Stimulated activated CD8-positive, alpha-beta memory T cell treated with anti-CD3 and anti-CD28 coated beads, Interleukin-4, amount 100 ng/mL, for 48 hours (primary cell): ENCODE measurements around the gene SLC4A1.
"Not testable (repeated sequence)": the region's sequence is repeated elsewhere in the genome, so short reads cannot be mapped to it uniquely, and the experiment has no call there.

Experiments
- DNase-seq: peaks from one replicate; pipeline ENCODE4 v3.0.0-alpha.2; 2020

Gene SLC4A1

DNA sequence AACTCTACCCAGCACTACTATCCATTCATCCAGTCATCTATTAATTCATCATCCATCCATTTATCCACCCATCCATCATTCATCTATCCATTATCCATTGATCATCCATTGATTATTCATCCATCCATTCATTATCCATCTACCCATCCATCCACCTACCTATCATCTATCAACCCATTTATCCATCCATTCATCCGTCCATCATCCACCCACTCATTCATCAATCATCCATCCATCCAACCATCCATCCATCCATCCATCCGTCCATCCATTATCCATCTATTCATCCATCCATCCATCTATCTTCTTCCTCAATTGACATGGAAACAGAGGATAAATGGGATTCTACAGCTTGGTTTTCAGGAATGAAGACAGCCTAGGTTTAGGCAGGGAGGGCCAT lies 12.0 kb downstream of the SLC4A1 start:
- DNase-seq = no peak

DNA sequence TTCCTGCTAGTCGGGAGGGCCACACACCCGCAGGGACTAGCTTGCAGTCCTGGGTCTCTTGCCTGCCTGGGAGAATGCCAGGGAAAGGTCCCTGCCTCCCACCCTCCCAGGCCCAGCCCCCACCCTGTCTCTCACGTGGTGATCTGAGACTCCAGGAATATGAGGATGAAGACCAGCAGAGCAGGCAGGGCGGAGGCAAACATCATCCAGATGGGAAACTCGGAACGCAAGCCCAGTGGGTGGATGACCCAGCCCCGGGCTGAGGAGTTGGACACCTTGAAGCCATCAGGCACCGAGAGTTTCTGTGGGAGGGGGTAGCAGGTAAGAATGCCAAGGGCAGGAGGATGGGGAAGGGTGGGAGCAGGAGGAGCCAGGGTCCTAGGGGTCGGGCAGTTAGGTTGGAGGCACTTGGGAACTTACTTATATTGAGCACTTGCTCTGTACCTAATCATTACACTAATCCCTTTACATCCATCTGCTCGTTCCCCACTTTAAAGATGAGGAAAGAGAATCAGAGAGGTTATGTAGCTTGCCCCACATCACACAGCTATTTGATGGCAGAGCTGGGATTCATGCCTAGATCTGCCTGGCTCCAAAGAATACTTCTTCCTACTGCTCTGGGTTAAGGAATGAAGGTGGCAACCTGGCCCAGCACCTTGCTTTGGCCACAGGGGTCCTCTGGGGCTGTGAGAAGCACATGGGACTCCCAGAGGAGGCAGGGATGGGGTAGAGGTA lies 13.4 kb downstream of the SLC4A1 start:
- no peak for DNase-seq

DNA sequence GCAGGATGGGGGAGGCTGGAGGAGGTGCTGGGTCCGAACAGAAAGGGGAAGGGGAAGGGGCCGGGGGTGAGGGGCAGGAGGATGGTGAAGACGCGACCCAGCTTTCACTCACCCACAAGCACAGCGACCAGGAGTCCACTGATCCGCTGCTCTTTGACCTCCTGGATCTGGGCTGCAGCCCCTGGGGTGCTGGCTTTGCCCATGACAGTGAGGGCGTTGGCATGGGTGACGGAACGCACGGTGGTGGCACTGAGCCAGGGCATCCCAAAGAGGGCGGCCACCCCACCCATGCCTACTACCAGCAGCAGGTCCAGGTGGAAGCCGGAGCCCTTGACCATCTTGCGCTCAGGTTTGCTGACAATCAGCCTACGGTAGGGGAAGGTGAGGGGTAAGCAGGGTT lies 14.9 kb downstream of the SLC4A1 start:
- DNase-seq = no peak

DNA sequence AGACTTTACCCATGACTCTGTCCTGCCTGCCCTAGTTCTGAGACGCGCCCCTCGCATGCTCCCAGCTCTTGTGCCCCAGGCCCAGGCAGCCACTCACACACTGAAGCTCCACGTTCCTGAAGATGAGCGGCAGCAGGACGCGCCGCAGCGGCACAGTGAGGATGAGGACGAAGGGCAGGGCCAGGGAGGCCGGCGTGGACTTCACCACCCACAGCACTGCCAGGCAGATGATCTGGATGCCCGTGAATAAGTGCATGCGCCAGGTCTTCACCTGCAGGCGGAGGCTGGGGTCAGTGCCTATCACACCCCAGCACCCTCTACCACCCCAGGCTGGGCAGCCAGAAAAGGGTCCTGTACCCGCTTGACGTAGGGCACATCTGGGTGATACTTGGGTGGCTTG lies 16.9 kb downstream of the SLC4A1 start:
- no peak for DNase-seq

DNA sequence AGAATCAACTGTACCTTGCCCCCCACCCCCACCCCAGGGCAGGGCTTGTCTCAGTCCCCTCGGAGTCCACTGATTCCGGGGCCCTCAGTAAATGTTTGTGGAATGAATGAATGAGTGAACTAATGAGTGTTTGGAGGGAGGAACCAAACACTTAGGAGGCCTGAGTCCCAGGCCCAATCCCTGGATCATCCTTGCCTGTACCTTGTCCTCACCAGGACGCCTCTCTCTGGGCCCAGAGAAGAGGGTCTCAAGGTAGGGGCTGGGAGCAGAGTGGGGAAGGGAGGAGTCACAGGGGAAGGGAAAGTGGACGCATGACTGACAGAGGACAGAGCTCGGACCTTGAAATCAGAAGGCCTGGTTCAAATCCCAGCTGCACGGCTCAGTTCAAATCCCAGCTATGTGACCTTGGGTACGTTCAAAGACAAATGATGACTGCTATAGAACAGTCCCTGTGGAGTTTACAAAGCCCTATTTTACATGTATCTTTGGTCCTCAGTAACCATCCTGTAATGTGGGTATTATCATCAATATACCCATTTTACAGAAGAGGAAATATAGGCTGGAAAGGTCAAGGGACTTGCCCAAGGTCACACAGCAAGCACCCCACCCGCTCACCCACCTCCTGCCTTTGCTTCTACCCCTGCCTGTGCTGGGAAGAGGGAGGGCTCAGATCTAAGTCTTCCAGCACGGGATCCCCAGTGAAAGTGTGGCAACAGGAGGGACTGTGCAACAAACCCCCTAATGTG lies 18.3 kb downstream of the SLC4A1 start:
- no peak for DNase-seq

DNA sequence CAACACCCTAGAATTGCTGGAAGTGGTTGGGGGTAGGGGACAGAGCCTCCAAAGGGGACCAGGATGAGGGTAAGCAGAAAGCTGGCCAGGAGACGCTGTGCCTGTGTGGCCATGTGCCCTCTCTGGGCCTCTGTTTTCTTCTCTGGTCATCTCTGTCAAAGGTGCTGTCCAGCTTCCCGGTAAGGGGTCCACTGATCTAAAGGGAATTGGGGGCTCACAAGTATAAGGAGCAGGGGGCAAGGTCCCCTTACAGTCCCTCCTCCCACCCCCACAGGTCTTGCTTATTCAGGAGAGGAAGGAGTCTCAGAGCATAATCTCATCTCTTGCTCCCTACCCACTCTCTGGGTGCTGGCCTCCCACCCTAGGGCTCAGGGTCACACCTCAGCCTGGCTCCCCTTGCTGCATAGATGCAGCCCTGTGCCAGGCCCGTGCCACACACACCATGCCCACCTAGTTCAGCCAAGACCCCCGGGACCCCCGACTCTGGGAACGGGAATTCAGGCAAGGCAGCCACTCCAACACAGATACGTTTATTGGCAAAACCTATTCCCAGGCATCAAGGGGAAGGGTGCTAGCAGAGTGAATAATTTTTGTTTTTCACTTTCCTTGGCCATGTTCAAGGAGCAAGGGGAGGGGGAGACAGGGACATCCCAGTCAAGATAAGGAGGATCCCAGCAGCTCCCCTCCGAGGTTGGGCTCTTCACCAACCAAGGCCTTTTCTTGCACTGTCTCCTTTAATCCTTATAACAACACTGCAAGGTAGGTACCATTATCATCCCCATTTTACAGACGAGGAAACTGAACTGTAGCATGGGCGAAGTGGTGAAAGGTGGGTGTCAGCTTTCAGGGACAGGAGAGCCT lies 19.8 kb downstream of the SLC4A1 start:
- DNase-seq = no peak

DNA sequence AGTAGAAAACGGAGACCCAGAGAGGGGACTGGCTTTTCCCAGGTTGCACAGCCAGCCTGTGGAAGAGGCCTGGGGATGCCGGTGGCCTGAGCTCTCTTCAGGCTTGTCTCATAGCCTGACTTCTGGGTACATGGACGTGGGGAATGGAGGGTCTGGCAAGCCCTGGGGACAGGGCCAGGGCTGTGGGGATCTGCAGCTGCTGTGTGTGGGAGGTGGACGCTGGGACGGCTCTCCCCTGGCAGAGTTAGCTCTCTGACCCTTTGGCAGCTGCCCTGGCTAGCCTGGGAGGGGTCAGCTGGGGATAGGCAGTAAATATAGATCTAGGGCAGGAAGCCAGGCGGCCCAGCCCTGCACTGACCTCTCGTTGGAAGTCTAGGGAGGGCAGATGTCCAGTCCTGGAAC lies 20.5 kb downstream of the SLC4A1 start:
- no peak for DNase-seq

DNA sequence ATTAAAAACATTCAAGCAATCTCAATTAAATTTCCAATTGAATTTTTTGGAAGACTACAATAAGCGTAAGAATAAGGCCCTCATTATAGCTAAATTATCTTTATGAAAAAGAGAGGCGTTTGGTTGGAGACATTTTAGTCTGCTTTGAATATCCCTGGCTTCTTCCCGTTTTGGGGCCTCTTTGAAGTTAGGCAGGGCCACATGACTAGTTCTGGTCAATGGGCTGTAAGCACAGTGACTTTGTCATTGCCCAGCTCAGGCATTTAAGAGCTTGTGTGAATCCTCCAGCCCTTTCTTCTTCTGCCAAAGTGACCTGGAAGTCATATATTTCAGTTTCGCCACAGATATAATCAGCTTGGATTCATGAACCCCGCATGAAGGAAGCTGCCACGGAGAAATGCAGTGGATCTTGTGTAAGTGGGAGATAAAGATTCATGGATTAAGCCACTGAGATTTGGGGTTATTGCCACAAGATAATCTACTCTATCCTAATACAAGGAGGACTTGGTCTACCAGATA lies 26.8 kb downstream of the SLC4A1 start:
- no peak for DNase-seq

DNA sequence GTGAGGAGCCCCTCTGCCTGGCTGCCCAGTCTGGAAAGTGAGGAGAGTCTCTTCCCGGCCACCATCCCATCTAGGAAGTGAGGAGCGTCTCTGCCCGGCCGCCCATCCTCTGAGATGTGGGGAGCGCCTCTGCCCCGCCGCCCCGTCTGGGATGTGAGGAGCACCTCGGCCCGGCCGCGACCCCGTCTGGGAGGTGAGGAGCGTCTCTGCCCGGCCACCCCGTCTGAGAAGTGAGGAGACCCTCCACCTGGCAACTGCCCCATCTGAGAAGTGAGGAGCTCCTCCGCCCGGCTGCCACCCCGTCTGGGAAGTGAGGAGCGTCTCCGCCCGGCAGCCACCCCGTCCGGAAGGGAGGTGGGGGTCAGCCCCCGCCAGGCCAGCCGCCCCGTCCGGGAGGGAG lies 30.0 kb downstream of the SLC4A1 start:
- DNase-seq = not testable (repeated sequence)

DNA sequence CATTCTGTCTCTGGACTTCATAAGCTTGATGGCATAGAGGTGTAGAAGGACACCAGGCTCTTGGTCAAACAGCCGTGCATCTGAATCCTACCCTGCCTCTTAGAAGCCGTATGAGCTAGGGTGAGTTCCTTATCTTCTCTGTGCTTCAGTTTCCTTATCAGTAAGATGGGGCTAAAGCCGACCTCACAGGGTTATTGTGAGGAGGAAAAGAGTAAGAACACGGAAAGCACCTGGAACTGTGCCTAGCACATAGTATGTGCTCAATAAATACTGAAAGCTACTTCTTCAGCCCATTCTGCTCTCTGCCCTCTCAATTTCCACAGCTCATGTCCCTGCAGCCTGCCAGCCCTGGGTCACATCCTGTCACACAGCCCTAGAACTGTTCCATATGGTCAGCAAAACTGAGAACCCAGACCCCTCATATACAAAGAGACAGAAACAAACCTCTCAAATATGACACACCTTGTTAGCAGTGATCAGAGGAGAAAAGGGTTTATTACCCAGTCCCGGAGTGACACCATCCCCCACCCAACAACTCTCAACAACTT lies 31.4 kb downstream of the SLC4A1 start:
- no peak for DNase-seq

DNA sequence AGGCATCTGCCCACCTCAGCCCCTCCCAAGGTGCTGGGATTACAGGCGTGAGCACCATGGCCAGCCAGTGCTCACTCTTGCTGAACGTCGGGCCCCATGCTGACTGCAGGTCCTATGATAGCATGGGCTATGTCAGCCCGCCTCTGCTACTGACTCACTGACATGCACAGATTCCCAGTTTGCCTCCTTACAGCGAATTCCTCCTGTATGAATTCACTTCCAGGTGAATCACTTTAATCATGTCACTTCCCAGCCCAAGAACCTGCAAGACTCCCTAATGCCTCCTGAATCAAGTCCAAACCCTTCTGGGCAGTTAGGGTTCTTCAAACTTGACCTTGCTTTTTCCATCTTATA lies 32.4 kb downstream of the SLC4A1 start:
- no peak for DNase-seq

DNA sequence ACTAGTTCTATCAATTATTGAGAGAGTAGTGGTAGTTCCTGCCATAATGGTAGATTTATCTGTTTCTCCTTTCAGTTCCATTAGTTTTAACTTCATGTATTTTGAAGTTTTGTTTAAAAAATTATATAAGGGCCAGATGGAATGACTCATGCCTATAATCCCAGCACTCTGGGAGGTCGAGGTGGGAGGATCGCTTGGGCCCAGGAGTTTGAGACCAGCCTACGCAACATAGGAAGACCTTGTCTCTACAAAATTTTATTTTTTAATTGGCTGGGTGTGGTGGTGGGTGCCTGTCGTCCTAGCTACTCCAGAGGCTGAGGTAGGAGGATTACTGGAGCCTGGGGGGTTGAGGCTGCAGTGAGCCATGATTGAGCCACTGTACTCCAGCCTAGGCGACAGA lies 34.4 kb downstream of the SLC4A1 start:
- no peak for DNase-seq

DNA sequence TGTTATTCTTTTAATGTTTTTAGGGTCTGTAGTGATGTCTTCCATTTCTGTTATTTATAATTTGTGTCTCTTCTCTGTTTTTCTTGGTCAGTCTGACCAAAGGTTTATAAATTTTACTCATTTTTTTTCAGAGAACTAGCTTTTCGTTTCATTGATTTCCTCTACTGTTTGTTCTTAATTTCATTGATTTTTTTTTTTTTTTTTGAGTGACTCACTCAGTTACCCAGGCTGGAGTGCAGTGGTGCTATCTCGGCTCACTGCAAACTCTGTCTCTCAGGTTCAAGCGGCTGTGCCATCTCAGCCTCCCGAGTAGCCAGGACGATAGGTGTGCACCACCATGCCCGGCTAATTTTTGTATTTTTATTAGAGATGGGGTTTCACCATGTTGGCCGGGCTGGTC lies 35.9 kb downstream of the SLC4A1 start:
- no peak for DNase-seq

DNA sequence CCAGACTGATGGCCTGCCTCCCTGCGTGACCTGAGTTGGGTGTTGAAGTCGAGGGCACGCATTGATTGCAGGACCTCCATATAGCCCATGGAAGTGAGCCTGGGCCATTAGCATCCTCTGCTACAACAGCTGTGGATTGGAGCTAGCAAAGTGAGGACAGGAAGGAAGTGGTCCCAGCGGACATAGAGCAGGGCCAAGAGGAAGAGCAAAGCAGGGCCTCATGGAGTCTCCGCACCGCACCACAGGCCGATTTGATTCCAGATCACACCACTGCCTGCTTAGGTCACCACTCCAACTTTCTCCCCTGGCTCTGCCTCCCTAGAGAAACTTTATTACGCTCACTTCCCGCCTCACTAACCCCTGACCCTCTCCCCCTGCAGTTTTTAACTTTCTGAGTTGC lies 37.8 kb downstream of the SLC4A1 start:
- no peak for DNase-seq

DNA sequence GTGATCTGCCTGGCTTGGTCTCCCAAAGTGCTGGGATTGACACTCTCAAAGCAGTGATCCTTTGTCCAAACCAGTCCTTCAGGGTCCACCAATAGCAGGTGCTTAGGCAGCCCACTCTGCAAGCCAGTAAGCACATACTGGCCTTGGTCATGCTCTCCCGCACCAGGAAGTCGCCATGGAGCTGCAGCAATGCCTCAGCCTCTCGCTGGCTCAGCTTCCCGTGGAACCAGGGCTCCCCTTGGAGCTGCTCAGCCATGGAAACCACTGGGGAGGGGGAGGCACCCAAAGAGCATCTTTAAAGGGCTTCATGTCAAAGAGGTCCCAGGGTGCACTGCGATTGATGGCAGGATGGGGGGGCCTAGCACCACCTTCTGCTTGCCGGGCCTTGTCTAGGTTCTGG lies 38.8 kb downstream of the SLC4A1 start:
- no peak for DNase-seq

DNA sequence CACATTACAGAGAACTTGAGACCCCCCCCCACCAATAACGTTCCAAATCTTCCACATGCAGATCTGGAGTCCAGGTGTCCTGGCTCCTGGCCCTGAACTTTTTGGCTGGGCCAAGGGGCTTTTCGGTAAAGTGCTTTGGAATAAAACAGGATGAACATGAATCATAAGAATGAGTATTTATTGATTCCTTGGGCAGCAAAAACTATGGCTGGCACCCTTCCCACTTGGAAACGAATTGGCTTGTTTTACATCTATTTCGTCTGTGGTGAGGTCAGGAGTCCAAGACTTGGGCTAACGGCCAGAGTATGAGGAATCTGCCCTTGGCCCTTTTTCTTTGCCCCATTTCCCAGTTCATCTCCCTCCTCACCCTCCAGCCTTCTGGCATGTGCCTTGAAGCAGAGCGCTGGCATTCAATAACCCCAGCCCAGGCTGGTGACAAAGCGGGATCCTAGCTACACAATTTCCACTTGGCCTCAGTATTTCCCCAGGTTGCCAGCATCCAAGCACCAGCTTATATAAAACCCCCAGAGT lies 44.3 kb downstream of the SLC4A1 start:
- DNase-seq = no peak

DNA sequence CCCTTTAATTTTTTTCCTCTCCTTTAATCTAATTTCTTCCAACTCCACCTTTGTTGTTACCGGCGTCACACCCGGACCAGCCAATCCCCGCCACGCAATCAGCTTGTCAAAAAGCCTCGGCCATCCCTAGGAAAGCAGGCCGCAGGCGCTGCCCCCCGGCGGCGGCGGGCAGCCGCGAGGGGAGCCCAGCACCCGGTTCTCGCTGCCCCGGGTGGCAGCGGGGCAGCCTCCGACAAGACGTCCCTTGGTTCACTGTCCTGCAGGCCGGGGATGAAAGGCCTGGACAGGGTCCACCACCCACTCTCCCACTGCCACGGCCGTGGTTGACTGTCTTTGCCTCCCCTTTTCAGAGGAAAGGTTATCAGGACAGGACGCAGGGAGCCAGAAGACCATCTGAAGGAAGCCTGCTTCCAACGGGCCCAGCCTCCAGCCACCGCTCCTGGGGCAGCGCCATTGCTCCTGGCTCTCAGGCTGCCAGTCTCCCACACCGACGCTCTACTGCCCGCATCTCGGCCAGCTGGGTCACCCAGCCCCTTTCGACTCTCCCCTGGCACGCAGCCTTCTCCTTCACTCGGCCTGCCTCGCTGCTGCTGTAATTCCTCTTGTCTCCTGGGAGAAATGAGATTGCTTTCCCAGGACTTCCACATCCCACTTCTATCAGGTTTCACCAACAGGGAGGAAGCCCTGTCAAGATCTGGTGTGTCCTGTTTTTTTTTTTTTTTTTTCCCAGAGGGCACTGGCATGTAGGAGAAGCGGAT lies 45.6 kb downstream of the SLC4A1 start:
- peak; percentile 66 for DNase-seq

DNA sequence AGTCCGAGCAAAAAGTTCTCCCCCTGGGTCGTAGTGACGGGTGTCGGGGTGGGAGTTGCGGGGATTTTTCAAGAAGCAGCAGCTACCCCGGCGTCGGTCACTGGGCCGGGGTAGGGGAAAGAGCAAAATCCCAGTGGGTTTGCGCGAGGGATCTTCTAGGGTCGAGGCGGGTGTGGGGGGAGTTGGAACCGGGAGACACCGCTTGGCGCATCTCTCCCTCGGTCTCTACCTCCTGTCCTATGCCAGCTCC lies 46.1 kb downstream of the SLC4A1 start:
- no peak for DNase-seq

DNA sequence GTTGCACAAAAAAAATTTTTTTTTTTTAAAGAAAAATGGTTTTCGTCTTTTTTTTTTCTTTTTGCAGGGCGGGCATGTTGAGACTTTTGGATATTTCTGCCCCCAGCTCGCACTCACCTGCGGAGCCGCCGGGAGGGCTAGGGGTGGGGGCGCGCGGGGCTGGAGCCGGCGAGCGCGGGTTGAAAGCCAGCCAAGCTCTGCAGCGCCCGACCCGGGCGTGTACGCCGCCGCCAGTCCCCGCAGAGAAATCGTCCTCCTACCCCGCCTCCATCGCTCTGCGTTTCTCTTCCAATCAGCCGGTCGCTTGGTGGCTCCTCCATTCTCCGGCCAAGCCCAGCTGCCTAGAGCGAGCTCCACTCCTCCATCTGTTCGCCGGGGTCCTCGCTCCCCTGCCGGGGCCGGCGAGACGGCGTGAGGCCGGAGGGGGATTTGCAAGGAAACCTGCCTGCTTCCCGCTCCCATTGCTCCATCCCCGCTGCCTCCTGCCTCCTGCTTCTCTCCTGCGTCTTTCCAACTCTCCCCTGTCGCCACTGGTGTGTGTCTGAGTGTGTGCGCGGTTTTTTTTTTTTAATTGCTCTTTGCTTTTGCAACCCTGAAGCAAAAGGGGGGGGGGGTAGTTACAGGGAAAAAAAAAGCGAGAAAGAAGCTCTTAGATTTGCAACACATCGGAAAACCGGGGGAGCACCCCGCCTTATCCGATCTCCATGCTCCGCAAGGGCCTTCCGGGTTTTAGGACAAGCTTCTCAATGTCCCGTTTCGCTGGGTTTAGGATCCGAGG lies 46.7 kb downstream of the SLC4A1 start:
- peak; percentile 73 for DNase-seq

DNA sequence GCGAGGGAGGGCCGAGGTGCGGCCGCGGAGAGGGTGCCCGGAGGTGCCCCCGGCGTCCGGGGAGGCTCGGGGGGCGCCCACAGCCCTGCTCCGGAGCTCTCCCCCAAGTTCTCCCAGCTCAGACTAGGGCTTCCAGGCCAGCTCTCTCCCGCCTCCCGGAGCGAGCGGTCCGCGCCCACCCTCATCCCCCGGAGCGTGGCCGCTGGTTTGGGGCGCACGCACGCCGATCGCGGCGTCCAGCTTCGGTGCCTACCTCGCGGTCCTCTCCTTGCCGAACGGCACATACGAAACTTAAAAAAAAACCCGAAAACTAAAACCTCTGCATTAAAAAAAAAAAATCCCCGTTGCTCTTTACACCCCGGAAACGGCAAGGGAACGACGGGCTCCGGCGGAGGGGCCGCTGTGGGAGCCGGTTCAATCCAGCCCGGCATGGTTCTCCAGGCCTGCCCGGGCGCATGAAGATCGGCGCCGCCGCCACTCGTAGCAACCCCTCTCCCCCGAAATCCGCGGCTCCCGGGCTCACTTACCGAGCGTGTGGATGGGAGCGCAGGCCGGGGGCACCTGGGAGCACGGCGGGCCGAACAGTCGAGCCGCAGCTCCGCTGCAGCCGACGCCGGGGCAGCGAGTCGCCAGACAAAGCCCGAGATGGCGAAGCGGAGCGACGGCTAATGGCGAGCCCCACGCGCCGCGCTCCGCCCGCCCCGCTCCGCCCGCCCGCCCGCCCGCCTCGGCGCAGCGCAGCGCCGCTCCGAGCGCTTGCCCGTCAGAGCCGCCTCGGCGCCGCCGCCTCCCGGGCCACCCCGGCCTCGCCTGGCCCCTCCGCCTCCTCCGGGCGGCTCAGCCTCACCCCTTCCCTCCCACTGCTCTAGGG lies 47.5 kb downstream of the SLC4A1 start:
- DNase-seq = peak; percentile 63
